A549 treated with AZD2906 at 1 μM for 4 hours (cell line): ENCODE measurements around the gene SHANK1. TPM values are rescaled to one million over a fixed set of nuclear protein-coding genes. Genes with fewer than 3 reads are reported as not detected.

Source experiments
- total RNA-seq: library from RNA; stranded (reverse); fragments of 200-300 nt; extraction: Qiagen RNA extraction; gene quantifications from 5 replicates; pipeline ENCODE4 v1.2.3, GENCODE V29; 2022

SHANK1 gene
- 0.09 to 0.31 TPM (median 0.17 TPM) in 5 replicates for total RNA-seq

GRCh38 chr19:50719566-50719965 is at the start of gene SHANK1:
TSS of gene SHANK1 (minus strand) at chr19:50719802. CDS start at chr19:50716919, 2,883 bp downstream.

DNA sequence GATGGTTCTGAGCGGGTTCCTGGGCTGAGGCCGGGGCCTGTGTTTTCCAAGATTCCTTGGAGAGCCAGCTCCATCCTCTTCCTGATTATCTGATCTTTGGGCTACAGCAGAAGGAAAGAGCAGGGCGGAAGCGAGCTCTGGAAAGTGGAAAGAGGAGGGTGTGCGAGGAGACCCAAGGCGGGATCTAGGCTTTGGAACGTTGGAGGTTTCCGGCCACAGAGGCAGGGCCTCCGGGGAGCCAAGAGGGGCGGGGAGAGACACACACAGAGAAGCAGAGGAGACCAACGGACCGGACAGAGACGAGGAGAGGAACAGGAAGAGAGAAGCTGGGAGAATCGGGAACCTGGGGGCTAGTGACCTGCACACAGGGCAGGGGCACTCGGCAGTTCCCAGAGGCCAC is 3.5 kb upstream of the SHANK1 start, which contains the start of gene CLEC11A:
TSS of gene CLEC11A (plus strand) at position 296 of the 400 bp plus-strand sequence. CDS start 162 bp downstream, outside the sequence.

DNA sequence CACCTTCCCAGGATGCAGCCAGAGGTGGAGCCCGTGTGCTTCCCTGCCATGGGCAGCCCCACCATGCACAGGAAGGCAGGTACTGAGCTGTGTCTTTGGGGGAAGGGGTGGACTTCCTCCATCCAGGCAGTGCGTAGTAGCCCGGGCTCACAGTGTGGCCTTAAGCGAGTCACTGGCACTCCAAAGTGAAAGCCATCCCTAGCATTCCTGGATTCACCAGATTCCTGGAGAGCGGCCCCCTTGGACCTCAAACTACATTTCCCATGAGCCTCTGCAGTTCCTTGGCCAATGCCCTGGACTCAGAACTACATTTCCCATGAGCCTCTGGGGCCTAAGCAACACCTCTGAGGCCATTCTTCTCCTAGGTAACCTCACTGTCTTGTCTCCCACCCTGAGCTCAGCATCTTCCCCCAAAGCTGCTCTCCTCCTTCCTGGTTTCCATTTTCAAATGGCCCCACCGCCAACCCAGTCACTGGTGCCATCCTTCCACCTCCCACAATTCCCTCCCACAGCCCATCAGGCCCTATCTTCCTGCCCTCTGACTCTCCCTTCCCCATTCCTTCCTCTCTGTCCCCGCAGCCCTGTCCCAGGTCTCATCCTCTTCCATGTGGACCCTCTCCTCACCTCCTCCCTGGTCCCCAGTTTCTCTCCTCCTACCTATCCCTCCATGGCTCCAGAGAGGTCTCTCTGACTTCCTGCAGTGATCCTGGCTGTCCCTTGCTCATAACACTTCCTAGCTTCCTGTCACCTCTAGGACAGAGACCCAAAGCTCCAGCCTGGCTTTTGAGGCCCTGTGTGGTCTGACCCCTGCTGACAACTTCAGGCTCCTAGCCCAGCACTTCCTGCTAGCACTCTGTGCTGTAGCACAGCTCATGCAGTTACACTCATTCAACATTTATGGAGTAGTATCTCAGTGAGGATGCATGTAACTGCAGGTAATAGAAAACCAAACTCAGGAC is 69.9 kb downstream of the SHANK1 start, which contains the start of gene C19orf81:
TSS of gene C19orf81 (plus strand) at position 13 of the 959 bp plus-strand sequence. CDS start at position 13, 0 bp downstream.

DNA sequence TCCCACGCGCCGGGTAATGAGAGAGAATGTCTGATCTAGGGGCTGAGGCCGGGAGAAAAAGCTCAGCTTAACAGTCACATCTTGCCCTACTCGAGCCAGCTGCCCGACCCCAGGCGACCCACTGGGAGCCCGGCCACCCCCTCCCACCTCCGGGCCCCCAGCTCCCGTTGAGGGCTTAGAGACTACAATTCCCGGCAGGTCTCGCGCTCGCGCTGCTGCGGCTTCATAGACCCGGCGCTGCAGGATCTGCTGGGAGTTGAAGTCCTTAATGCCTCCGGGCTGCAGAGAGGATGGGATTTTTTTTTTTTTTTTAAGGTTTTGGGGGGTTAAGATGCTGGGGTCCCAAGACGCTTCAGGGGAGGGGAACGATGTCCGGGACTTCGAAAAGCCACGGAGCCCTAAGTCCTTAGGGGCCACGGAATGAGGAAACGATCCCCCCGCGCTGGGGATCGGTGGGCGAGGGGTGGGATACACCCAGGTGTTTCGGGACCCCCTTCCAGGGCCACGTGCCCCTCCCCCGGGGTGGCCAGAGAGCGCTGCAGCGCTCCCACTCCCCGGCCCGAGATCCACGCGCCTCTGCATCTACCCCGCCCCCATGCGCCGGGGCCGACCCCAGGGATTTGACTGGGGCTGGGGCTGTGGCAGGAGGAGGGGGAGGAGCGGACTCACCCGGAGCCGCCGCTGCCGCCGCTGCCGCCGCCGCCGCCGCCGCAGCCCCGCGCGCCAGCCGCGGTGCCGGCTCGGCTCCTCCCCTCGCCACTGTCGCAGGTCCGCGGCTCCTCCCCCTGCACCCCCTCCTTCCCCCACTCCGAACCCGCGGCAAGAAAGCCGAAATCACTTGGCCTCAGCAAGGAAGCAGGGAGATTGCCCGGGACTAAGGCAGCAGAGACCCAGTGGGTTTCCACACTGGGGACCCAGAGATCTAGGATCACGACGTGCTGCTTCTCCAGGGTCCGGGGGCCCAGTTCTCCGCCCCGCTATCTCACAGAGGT is 80.2 kb downstream of the SHANK1 start, which contains the start of gene SYT3:
TSS of gene SYT3 (minus strand) at position 761 of the 992 bp plus-strand sequence. CDS start 2,470 bp downstream, outside the sequence.

Other genes starting within 250 kb of the SHANK1 start
- gene EMC10, start 243.3 kb downstream of the SHANK1 start, total RNA-seq = 113 to 166 TPM (median 158 TPM) in 5 replicates
- 1.4 to 2.3 TPM (median 2.0 TPM) in 5 replicates for gene GARIN5A, start 243.0 kb downstream of the SHANK1 start, total RNA-seq
- 53.8 to 91.0 TPM (median 86.2 TPM) in 5 replicates for gene JOSD2, start 208.6 kb downstream of the SHANK1 start, total RNA-seq
- not detected in 5 replicates for gene ASPDH, start 205.9 kb downstream of the SHANK1 start, total RNA-seq
- 0.41 to 0.55 TPM (median 0.44 TPM) in 5 replicates for gene LRRC4B, start 151.4 kb downstream of the SHANK1 start, total RNA-seq
- 0.39 to 0.63 TPM (median 0.46 TPM) in 5 replicates for gene SYT3, start 79.9 kb downstream of the SHANK1 start, total RNA-seq
- 3.5 to 13.4 TPM (median 10.5 TPM) in 5 replicates for gene C19orf81, start 70.4 kb downstream of the SHANK1 start, total RNA-seq
- 5.9 to 11.1 TPM (median 10.8 TPM) in 5 replicates for gene CLEC11A, start 3.6 kb upstream of the SHANK1 start, total RNA-seq
- gene GPR32, start 50.7 kb upstream of the SHANK1 start, total RNA-seq = not detected in 5 replicates
- not detected in 5 replicates for gene ACP4, start 70.6 kb upstream of the SHANK1 start, total RNA-seq
- gene KLK1, start 104.0 kb upstream of the SHANK1 start, total RNA-seq = 0.09 to 0.29 TPM (median 0.20 TPM) in 5 replicates
- not detected in 5 replicates for gene KLK15, start 113.8 kb upstream of the SHANK1 start, total RNA-seq
- gene KLK3, start 135.1 kb upstream of the SHANK1 start, total RNA-seq = not detected in 5 replicates
- 0.06 to 0.27 TPM (median 0.13 TPM) in 5 replicates for gene KLK2, start 153.6 kb upstream of the SHANK1 start, total RNA-seq
- gene KLK4, start 191.6 kb upstream of the SHANK1 start, total RNA-seq = 0.14 to 0.17 TPM (median 0.16 TPM) in 3 of 5 replicates, not detected in the others
- 0.09 TPM in 1 of 5 replicates, not detected in the others for gene KLK5, start 233.2 kb upstream of the SHANK1 start, total RNA-seq
- 0.15 to 0.54 TPM (median 0.22 TPM) in 5 replicates for gene KLK6, start 249.8 kb upstream of the SHANK1 start, total RNA-seq